Tibial artery (tissue), 4 donors: Measurements from ENCODE around the gene MPEG1.

Source experiments
- DNase-seq, 2 donors: peaks; one replicate each; pipeline ENCODE4 v3.0.0-alpha.2; 2019
- H3K27ac ChIP-seq, 2 donors: fragments of 200-600 bp; sonication (generic) in 1 of 2; 1 replicate in 1 of 2; 2 replicates in 1 of 2; pipeline ENCODE4 v1.5.1; 2018 to 2019; ENCODE audit warnings: mild to moderate bottlenecking in 1 of 2
- H3K27me3 ChIP-seq, 2 donors: fragments of 200-600 bp; sonication (generic) in 1 of 2; one replicate each; pipeline versions ENCODE4 v1.5.1 to v1.6.0; 2016 to 2019
- H3K36me3 ChIP-seq, 3 donors: fragments of 200-600 bp; sonication (generic) in 2 of 3; one replicate each; pipeline ENCODE4 v1.5.1; 2016 to 2019; ENCODE audit warnings: mild to moderate bottlenecking in 2 of 3
- H3K4me1 ChIP-seq, 4 donors: fragments of 200-600 bp; sonication (generic) in 2 of 4; 1 replicate in 3 of 4; 2 replicates in 1 of 4; pipeline ENCODE4 v1.5.1; 2016 to 2019
- H3K4me3 ChIP-seq, 2 donors: fragments of 200-600 bp; sonication (generic) in 1 of 2; 1 replicate in 1 of 2; 2 replicates in 1 of 2; pipeline ENCODE4 v1.5.1; 2018 to 2019; ENCODE audit warnings: mild to moderate bottlenecking in 2 of 2
- H3K9me3 ChIP-seq, 3 donors: fragments of 200-600 bp; sonication (generic) in 1 of 3; one replicate each; pipeline ENCODE4 v1.5.1; 2016 to 2019
- CTCF ChIP-seq, 2 experiments: fragments of 200-600 bp in 1 of 2; fragments of 450-650 bp in 1 of 2; IDR thresholded peaks; one replicate each; pipeline ENCODE4 v1.5.1; 2017 to 2019; ENCODE audit warnings: antibody characterized with exemption in 2 of 2, mild to moderate bottlenecking in 1 of 2, moderate library complexity in 1 of 2
- intact Hi-C: fragments of 100-400 bp; cut with DNase I; formaldehyde crosslinking; loops from one replicate; pipeline ENCODE4 v1.15.0; 2023; ENCODE audit warnings: low total_unique reads

Gene MPEG1

GRCh38 chr11:59216641-59217564, 4.2 kb upstream of the MPEG1 start:
- intact Hi-C loops: no loop called here
- H3K36me3 ChIP-seq: no peaks in the 10 kb centered on the region
- no peak overlapping the region for H3K4me3 ChIP-seq
- no peak for TF ChIP-seq CTCF (IDR thresholded peaks at IDR 0.05)
- H3K4me1 ChIP-seq: peaks cover 0 to 9% (median 3%) of the 10 kb centered on the region in 4 donors
- no peak overlapping the region for H3K27ac ChIP-seq
- no peaks in the 10 kb centered on the region for H3K9me3 ChIP-seq
- no peaks in the 10 kb centered on the region for H3K27me3 ChIP-seq
- DNase-seq: peak in 1 of 2 donors; percentile 63

GRCh38 chr11:59214141-59214893, 1.6 kb upstream of the MPEG1 start:
- H3K9me3 ChIP-seq: no peaks in the 10 kb centered on the region
- no peaks in the 10 kb centered on the region for H3K4me1 ChIP-seq
- no peak for DNase-seq
- H3K27me3 ChIP-seq: no peaks in the 10 kb centered on the region
- H3K4me3 ChIP-seq: no peak overlapping the region
- H3K27ac ChIP-seq: no peak overlapping the region
- no peaks in the 10 kb centered on the region for H3K36me3 ChIP-seq
- intact Hi-C loops: no loop called here
- TF ChIP-seq CTCF (IDR thresholded peaks at IDR 0.05): no peak

GRCh38 chr11:59212222-59212621, 505 bp downstream of the MPEG1 start:
- no peak overlapping the region for H3K27ac ChIP-seq
- TF ChIP-seq CTCF (IDR thresholded peaks at IDR 0.05): no peak
- H3K4me3 ChIP-seq: peak overlapping the region; percentile 11 to 16
- intact Hi-C loops: no loop called here
- no peaks in the 10 kb centered on the region for H3K9me3 ChIP-seq
- DNase-seq: no peak
- no peaks in the 10 kb centered on the region for H3K27me3 ChIP-seq
- H3K4me1 ChIP-seq: peaks cover 0 to 13% (median 13%) of the 10 kb centered on the region in 4 donors
- H3K36me3 ChIP-seq: no peaks in the 10 kb centered on the region

- peaks cover 0 to 13% (median 0%) of the 10 kb centered on the region in 3 donors for H3K36me3 ChIP-seq
- intact Hi-C loops: no loop called here
- H3K4me3 ChIP-seq: no peak overlapping the region
- H3K9me3 ChIP-seq: no peaks in the 10 kb centered on the region
- H3K4me1 ChIP-seq: peaks cover 0 to 20% (median 13%) of the 10 kb centered on the region in 4 donors
- no peak for TF ChIP-seq CTCF (IDR thresholded peaks at IDR 0.05)
- DNase-seq: no peak
- H3K27ac ChIP-seq: no peak overlapping the region
- no peaks in the 10 kb centered on the region for H3K27me3 ChIP-seq
Measured at GRCh38 chr11:59208956-59209355, 3.8 kb downstream of the MPEG1 start.

GRCh38 chr11:59207988-59208451, 4.7 kb downstream of the MPEG1 start:
- Histone ChIP-seq H3K36me3 (peaks cover 0 to 13% (median 0%) of the 10 kb centered on the region in 3 donors), H3K27me3 (no peaks in the 10 kb centered on the region), H3K4me1 (peaks cover 0 to 20% (median 13%) of the 10 kb centered on the region in 4 donors), H3K9me3 (no peaks in the 10 kb centered on the region), H3K4me3 (no peak overlapping the region), H3K27ac (peak overlapping the region; percentile 23 to 33)
- intact Hi-C loops: loop anchor here (2.0 kb wide), 1 partner anchor 35 kb away; the partner anchor contains the start of gene DTX4
- peak; percentile 78 to 80 for TF ChIP-seq CTCF (IDR thresholded peaks at IDR 0.05)
- DNase-seq: no peak
